Measurements from ENCODE around the gene HSDL1.

HSDL1 gene

DNA sequence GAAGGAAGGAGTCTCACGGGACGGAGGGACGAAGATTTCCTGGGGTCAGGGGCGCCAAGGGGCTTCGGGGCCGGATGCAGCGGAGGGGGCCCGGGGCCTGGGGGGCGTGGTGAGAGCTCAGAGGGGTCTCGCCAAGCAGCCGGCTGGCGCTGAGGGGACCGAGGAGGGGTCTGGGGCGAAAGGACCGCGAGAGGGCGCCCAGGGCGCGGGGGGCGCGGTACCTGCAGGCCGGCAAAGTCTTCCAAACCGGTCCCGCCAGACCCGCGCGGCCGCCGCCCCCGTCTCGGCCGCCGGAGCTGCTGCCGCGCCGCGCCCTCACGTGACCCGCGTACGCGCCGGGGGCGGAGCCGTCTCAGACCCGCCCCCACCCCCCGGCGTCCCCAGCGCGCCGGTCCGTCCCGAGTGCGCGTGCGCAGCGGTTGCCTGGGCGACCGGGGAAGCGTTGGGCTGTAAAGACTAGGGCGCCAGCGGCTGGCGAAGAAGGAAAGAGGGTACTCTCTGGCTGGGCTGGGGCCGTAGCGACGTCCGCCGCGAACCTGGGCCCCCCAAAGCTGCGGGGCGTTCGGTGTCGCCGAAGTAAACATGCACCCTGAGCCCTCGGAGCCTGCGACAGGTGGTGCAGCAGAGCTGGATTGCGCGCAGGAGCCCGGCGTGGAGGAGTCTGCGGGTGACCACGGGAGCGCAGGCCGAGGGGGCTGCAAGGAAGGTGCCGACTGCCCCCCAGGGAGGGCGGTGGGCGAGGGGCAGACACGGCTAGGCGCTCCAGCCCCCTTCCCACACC lies at the start of gene HSDL1, which contains the start of gene DNAAF1:
Gene HSDL1 (minus strand): TSS at position 319 of the 781 bp plus-strand sequence. CDS start 13,856 bp downstream, outside the sequence.
Gene DNAAF1 (plus strand): TSS at position 450 of the 781 bp plus-strand sequence. CDS start 133 bp downstream, at position 583.
- peak; percentile 70 to 89 for DNase-seq

DNA sequence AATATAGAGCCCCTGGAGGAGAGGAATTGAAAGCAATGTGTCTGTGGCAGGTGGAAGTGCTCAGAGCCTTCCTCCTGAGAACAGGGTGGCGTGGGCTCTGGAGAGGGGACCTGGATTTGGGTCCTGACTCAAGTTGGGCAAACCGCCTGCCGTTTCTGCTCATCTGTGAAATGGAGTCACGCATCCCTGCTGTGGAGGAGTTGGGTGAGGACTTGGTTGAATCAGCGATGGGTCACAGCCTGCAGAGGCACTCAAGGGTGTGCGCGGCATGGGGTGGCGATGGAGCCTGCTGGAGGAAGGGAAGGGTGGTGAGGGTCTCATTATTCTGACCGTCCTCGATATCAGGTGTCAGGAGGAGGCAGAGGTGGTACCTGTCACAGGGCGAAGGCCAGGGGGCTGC lies 49.0 kb upstream of the HSDL1 start:
- DNase-seq, result no peak

GRCh38 chr16:84193480-84193879 lies 48.5 kb upstream of the HSDL1 start:
- DNase-seq, result no peak

DNA sequence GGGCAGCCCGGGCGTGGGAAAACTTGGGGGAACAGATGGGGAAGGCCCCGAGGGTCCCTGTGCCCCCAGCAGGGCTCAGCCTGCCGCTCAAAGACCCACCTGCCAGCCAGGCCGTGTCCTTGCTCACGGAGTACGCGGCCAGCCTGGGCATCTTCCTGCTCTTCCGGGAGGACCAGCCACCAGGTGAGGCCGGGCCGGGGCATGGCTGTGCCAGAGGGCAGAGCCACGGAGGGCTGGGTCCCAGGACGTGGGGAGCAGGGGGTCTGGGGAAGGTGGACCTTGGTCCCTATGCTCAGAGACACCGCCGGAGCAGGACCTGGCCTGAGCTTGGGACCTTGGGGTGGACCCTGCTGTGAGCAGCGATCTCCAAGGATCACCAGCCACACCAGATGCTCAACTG lies 46.5 kb upstream of the HSDL1 start:
- DNase-seq, result no peak

DNA sequence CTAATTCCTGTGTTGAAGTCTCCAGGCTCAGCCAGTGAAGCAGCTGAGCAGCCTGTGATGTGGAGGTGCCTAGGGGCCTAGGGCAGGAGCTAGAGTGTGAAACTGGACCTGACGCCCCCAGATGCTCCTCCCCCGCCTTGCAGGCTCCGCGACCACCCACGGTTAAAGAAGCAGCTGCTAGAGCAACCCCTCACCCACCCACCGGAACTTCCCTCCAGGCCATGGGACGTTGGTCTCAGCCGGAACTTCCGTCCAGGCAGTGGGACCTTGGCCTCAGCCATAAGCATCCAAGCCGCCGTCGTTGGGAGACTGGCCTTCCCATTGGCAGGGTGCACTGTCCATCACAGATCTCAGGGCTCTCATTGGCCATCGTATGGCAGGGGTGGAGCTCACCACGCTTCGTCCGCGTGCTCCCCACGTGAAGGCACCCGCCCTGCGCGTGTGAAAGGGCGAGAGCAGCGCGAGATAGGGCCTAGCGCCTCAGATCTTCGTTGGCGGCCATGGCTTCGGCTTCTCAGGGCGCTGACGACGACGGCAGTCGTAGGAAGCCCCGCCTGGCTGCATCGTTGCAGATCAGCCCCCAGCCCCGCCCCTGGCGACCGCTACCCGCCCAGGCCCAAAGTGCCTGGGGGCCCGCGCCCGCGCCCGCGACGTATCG lies 45.9 kb upstream of the HSDL1 start, which contains the start of gene ADAD2:
Gene ADAD2 (plus strand): TSS at position 427 of the 658 bp plus-strand sequence. CDS start 74 bp downstream, at position 501.
- no peak for DNase-seq

- DNase-seq, result peak; percentile 82 to 89
Measured at GRCh38 chr16:84186685-84187437, 41.9 kb upstream of the HSDL1 start, which contains the start of gene TAF1C. Gene TAF1C, minus strand, starts transcription at chr16:84187057. Its CDS starts 2,069 bp downstream, at chr16:84184988.

- no peak for DNase-seq
Measured at GRCh38 chr16:84184775-84185174, 39.8 kb upstream of the HSDL1 start.

DNA sequence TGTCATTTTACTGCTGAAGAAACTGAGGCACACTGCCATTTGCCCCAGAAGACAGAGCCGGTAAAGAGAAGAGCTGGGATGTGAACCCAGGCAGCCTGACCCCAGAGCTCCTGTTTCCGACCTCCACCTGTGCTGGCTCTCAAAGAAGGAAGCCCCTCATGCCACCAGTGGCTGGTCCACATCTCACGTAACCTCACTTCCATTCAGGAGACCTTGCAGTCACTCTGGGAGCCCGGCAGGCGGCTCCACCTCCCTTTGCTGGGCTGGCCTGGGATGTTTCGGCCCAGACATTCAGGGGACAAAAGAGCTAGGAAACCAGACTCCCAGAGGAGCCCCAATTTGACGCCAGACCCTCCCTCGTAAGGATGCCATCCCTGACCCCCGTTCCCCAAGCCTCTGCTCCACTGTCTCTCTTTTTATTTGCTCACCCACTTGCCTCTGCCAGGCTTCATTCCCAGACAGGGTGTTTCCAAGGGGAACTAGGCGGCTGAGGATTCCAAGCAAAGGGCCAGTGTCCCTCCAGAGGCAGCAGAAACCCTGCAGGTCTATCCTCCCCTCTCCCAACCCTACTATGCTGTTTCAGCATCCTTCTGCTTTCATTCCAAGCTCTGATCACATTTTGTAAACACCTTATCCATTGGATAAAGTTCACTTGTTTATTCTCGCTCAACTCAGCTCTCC lies 39.1 kb upstream of the HSDL1 start:
- no peak for DNase-seq

- DNase-seq, result no peak
Measured at GRCh38 chr16:84183572-84183875, 38.5 kb upstream of the HSDL1 start.

- DNase-seq, result no peak
Measured at GRCh38 chr16:84182680-84183571, 37.9 kb upstream of the HSDL1 start.

- DNase-seq, result no peak
Measured at GRCh38 chr16:84182104-84182503, 37.1 kb upstream of the HSDL1 start.

GRCh38 chr16:84181144-84181915 lies 36.4 kb upstream of the HSDL1 start:
- no peak for DNase-seq

DNA sequence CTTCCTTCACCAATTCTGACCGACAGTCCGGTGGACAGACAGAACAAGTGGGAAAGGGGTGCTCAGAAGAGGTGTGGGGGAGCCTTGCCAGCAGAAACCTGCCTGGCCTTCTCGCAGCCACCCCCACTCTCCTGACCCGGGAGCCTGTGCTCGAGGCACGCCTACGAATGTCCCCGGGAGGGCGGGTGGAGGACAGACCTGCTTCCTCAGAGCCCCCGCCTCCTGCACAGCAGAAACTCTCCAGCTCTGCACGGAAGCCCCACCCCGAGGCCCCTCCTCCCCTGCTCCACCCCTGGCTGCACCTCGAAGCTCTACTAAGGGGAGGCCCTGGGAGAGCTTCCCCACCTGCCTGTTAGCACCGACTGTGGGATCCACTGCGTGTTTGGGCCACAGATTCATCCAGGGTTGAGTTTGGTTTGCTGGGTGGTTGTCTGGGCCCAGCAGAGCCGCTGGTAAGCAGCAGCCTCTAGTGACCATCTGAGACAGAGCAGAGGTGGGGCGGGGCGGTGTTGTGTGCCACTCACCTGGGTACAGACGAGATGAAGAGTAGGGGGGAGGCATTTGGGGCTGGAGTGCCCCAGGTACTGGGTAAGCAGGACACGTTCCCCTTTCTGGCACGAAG lies 35.7 kb upstream of the HSDL1 start:
- DNase-seq, result no peak

GRCh38 chr16:84179612-84180320 lies 34.8 kb upstream of the HSDL1 start:
- DNase-seq, result no peak

GRCh38 chr16:84178892-84179611 lies 34.1 kb upstream of the HSDL1 start:
- no peak for DNase-seq

DNA sequence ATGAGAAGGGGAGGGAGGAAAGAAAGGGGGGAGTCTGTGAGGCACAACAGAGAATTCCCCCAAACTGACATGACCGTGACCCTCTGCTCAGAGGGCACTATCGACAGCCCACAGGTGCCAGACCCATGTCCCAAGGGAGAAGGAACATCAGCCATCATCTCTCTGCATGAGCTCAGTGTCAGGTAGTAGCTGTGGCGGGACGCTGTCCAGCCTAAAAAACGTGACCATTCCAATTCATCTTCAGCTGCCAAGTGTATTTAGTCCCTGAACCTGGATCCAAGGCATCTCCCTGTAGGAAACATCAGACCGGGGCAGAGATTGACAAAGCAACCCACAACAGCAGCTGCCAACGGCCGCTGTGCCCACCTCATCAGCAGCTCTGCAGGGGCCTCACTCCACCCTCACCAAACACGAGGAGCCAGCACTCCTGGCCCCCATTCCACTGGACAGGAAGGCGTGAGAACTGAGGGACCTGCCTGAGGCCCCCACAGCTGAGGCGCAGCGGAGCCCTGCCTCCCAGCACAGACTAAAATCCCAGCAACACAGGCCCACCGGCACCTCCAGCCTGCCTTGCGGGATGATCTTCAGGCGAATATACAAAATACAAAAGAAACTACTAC lies 33.3 kb upstream of the HSDL1 start:
- no peak for DNase-seq

GRCh38 chr16:84177741-84178073 lies 32.7 kb upstream of the HSDL1 start:
- no peak for DNase-seq

DNA sequence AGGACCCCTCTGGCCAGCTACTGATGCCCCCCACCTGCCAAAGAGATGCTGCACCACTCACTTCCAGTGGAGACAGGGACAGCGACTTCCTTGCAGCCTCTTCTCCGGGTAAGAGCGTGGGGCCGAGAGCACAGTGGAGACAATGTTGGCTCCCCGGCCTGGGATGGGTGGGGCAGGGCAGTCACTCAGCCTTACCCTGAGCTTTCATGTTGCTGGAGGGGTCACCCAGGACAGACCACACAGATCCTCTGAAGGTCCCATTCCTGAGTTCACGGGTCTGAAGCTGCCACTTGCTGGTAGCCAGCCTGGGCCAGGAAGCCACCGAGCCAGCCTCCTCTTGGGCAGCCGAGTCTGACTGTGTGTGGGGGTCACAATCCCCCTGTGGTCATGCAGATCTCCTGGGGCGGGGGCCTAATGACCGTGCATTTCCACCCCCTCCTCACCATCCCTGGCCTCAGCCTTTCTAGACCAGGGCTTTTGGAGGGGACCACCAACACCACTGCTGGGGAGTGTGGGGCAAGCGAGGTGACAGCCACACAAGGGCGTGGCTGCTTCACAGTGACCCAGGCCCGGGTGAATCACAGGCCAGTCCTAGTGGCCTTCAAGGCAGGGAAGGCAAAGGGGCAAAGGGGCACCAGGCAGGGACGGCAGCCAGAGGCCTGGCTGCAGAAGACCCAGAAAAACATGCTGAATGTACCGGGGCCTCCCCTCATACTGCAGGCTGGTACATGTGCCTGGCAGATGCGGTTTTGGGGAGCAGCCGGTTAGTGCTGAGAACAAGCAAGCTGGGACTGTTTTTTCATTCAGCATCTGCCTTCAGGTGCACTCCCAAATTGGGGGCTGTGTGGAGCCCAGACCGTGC lies 31.4 kb upstream of the HSDL1 start:
- no peak for DNase-seq

All from NCI-H1930 (cell line).